Measurements from ENCODE around the gene CLCC1.
"Not testable (repeated sequence)": the region's sequence is repeated elsewhere in the genome, so short reads cannot be mapped to it uniquely, and the experiment has no call there.

The CLCC1 gene, protein sequence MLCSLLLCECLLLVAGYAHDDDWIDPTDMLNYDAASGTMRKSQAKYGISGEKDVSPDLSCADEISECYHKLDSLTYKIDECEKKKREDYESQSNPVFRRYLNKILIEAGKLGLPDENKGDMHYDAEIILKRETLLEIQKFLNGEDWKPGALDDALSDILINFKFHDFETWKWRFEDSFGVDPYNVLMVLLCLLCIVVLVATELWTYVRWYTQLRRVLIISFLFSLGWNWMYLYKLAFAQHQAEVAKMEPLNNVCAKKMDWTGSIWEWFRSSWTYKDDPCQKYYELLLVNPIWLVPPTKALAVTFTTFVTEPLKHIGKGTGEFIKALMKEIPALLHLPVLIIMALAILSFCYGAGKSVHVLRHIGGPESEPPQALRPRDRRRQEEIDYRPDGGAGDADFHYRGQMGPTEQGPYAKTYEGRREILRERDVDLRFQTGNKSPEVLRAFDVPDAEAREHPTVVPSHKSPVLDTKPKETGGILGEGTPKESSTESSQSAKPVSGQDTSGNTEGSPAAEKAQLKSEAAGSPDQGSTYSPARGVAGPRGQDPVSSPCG

GRCh38 chr1:108963052-108963686, at the start of gene CLCC1:
CLCC1 (minus strand) TSS chr1:108963484; CDS start chr1:108950437, 13,047 bp downstream.
- DNase-seq (ENCODE audit: low read depth): peak; percentile 68

GRCh38 chr1:109011335-109011734, 48.1 kb upstream of the CLCC1 start:
- no peak for DNase-seq (ENCODE audit: low read depth)

DNA sequence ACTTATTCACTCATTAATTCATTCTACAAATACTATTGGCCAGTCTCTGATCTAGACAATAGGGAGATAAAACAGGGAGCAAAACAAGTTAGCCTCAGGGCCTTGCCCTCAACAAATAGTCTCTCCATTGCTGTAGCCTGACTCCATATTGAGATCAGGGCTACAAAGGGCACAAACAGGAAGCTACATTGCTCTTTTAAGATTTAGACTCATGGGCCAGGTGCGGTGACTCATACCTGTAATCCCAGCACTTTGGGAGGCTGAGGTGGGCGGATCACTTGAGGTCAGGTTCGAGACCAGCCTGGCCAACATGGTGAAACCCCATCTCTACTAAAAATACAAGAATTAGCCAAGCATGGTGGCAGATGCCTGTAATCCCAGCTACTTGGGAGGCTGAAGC, 33.3 kb upstream of the CLCC1 start:
- DNase-seq (ENCODE audit: low read depth): not testable (repeated sequence)

DNA sequence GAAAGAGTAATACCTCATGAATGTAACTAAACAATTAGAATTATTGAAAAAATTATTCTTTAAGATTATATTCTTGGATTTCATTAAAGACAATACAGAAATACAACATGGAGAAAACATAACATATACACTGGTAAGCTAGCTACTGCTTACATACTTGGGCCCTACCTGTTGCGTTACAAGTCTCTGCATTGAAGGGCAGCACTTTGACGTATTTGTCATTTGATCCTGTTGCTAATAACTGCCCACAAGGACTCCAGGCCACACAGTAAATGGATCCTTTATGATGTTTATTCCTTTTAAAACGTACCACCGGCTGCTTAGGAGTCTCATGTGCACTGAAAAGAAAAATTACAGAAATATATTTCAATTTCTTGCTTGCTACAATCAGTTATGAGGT, 19.8 kb upstream of the CLCC1 start:
- no peak for DNase-seq (ENCODE audit: low read depth)

DNA sequence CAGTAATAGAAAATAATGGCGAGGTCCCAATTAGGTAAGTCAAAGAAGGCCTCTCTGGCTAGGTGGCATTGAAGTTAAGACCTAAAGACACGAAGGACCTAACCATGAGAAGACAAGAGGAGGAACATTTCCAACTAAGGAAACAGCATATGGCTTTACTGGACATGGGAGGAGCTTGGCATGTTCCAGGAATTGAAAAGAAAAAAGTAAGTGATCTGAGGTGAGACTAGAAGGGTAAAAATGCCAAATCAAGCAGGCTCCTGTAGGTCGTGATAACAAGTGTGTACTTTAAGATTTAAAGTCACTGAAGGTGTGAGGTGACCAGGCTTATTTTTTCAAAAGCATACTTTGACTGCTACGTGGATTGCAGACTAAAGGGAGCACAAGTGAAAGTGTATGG, 13.4 kb upstream of the CLCC1 start:
- no peak for DNase-seq (ENCODE audit: low read depth)

DNA sequence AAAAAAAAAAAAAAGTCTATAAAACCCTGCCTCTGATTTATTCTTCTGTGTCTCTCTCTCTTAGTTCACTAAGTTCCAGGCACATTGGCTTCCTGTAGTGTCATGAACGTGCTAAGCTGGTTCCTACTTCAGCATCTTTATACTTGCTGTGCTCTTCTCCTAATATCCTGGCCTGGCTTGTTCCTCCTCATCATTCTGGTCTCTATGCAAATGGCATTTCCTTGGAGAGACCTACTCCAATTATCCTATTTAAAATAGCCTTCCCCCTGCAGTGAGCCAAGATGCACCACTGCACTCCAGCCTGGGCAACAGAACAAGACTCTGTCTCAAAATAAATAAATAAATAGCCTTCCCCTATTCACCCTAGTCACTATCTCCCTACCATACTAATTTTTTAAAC, 9.7 kb upstream of the CLCC1 start:
- no peak for DNase-seq (ENCODE audit: low read depth)

DNA sequence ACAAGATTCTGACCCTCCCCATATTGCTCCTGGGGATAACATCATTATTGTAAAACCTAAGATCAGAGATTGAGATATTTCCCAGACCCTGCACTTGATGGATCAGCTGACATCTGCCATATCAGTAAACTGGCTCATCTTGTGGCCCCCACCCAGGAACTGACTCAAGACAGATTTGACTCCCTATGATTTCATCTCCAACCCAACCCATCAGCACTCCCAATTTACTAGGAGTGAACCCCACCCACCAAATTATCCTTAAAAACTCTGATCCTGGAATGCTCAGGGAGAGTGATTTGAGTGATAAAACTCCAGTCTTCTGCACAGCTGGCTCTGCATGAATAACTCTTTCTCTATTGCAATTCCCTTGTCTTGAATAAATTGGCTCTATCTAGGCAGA, 6.1 kb upstream of the CLCC1 start:
- no peak for DNase-seq (ENCODE audit: low read depth)

- DNase-seq (ENCODE audit: low read depth): no peak
Observed at GRCh38 chr1:108962681-108963051, 618 bp downstream of the CLCC1 start.

- DNase-seq (ENCODE audit: low read depth): no peak
Observed at GRCh38 chr1:108961752-108962486, 1.4 kb downstream of the CLCC1 start.

- DNase-seq (ENCODE audit: low read depth): no peak
Observed at GRCh38 chr1:108961198-108961597, 2.1 kb downstream of the CLCC1 start.

- no peak for DNase-seq (ENCODE audit: low read depth)
Observed at GRCh38 chr1:108960719-108961118, 2.6 kb downstream of the CLCC1 start.

DNA sequence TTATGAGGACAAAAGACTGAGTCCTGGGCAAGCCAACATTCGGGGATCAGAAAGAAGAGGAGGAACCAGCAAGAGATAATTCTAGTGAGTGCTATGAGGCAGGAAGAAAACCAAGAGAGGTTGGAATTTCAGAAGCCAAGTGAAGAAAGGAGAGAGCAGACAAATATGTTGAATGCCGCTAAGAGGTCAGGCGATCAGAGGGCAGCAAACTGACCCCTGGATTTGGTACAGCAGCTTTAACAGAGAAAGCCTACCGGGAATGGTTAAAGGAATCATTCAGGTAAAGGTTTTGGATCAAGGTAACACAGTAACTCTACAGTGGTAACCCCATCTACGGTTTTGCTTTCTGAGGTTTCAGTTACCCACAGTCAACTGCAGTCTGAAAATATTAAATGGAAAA, 5.4 kb downstream of the CLCC1 start:
- DNase-seq (ENCODE audit: low read depth): no peak

GRCh38 chr1:108955881-108956280, 7.4 kb downstream of the CLCC1 start:
- DNase-seq (ENCODE audit: low read depth): no peak

GRCh38 chr1:108955111-108955510, 8.2 kb downstream of the CLCC1 start:
- no peak for DNase-seq (ENCODE audit: low read depth)

- no peak for DNase-seq (ENCODE audit: low read depth)
Observed at GRCh38 chr1:108953452-108953851, 9.8 kb downstream of the CLCC1 start.

DNA sequence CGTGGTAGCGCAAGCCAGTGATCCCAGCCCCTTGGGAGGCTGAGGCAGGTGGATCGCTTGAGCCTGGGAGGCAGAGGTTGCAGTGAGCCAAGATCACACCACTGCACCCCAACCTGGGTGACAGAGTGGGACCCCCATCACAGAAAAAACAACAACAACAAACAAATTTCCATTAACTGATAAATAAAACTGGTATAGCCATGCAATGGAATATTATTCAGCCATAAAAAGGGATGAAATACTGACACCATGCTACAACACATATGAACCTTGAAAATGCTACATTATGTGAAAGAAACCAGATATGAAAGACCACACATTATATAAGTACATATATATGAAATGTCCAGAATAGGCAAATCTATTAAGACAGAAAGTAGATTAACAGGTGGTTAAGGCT, 12.0 kb downstream of the CLCC1 start:
- DNase-seq (ENCODE audit: low read depth): no peak

DNA sequence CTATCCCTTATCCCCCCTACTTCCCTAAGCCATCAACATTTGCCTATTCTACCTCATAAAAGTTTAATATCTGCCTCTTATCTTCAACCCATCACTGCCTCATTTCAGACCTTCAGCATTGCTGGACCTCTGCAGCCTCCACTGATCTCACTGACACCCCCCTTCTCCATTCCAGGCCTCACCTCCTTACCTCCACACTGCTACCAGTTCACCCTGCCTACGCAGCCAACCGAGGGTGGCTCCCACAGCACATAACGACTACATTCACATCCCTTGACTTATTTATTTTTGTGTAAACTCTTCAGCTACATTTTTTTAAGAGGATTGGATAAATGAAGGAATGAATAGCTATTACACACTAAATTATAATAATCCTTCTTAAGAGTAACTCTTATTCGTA, 14.2 kb downstream of the CLCC1 start:
- DNase-seq (ENCODE audit: low read depth): no peak

GRCh38 chr1:108947871-108948525, 15.3 kb downstream of the CLCC1 start:
- no peak for DNase-seq (ENCODE audit: low read depth)

- no peak for DNase-seq (ENCODE audit: low read depth)
Observed at GRCh38 chr1:108936170-108936569, 27.1 kb downstream of the CLCC1 start.

- no peak for DNase-seq (ENCODE audit: low read depth)
Observed at GRCh38 chr1:108933944-108934343, 29.3 kb downstream of the CLCC1 start.

GRCh38 chr1:108927565-108927964, 35.7 kb downstream of the CLCC1 start:
- not testable (repeated sequence) for DNase-seq (ENCODE audit: low read depth)

DNA sequence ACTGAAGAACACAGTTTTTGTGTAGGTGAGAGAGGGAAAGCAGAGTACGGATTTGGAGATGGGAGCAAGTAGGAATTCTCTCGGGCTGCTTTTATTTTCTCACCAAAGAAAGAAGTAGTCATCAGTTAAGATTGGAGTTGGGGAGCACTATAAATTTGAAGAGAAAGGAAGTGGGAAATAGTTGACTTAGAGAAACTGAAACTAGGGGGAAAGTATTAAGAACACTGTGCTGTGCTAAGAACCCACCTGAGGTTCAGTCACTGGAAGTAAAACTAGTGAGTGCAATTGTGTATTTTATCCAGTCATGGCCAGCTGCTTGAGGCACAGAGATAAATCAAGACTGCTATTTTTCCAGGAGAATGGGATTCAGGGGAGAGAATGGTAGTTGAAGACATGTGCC, 37.4 kb downstream of the CLCC1 start:
- no peak for DNase-seq (ENCODE audit: low read depth)

Measured in CMK (cell line).